ENCODE results near the gene B3GALT2.

The B3GALT2 gene

GRCh38 chr1:193181985-193182384, 4.4 kb downstream of the B3GALT2 start:
- DNase-seq: no peak

GRCh38 chr1:193181536-193181935, 4.9 kb downstream of the B3GALT2 start:
- DNase-seq: no peak

- DNase-seq: no peak
Measured at GRCh38 chr1:193179094-193179493, 7.3 kb downstream of the B3GALT2 start.

- DNase-seq: no peak
Measured at GRCh38 chr1:193176788-193177187, 9.6 kb downstream of the B3GALT2 start.

- DNase-seq: no peak
Measured at GRCh38 chr1:193176113-193176512, 10.3 kb downstream of the B3GALT2 start.

- no peak for DNase-seq
Measured at GRCh38 chr1:193157360-193157759, 29.1 kb downstream of the B3GALT2 start.

GRCh38 chr1:193156822-193157142, 29.6 kb downstream of the B3GALT2 start:
- DNase-seq: no peak

GRCh38 chr1:193156117-193156821, 30.1 kb downstream of the B3GALT2 start:
- DNase-seq: no peak

- DNase-seq: no peak
Measured at GRCh38 chr1:193144999-193145398, 41.4 kb downstream of the B3GALT2 start.

- DNase-seq: no peak
Measured at GRCh38 chr1:193144361-193144938, 42.0 kb downstream of the B3GALT2 start.

- no peak for DNase-seq
Measured at GRCh38 chr1:193143285-193143684, 43.1 kb downstream of the B3GALT2 start.

GRCh38 chr1:193142409-193142808, 44.0 kb downstream of the B3GALT2 start:
- no peak for DNase-seq

- no peak for DNase-seq
Measured at GRCh38 chr1:193141804-193142203, 44.6 kb downstream of the B3GALT2 start.

GRCh38 chr1:193140254-193140653, 46.2 kb downstream of the B3GALT2 start:
- DNase-seq: no peak

GRCh38 chr1:193131266-193131860, 55.0 kb downstream of the B3GALT2 start:
- no peak for DNase-seq

Data from fibroblast of skin of abdomen (primary cell).